HT-29 (cell line): ENCODE measurements around the gene NUDCD2. TPM values are rescaled to one million over a fixed set of nuclear protein-coding genes. Genes with fewer than 3 reads are reported as not detected.
"Not testable (repeated sequence)": the region's sequence is repeated elsewhere in the genome, so short reads cannot be mapped to it uniquely, and the experiment has no call there.

Source experiments
- DNase-seq: peaks from one replicate; pipeline ENCODE4 v3.0.0-alpha.2; 2015; ENCODE audit warnings: low spot score
- small RNA-seq: library from RNA; depleted of rRNA; stranded (forward); fragments of <200 nt; gene quantifications from one replicate; pipeline ENCODE3, GENCODE V24; 2014
- total RNA-seq: library from RNA; depleted of rRNA; stranded (reverse); fragments of >200 nt; shearing (Covaris generic); gene quantifications from 2 replicates; pipeline ENCODE4 v1.2.3, GENCODE V29; 2014; rRNA removed

Gene NUDCD2
- total RNA-seq, 1 experiment from 2014 or later = 20.8 TPM

DNA sequence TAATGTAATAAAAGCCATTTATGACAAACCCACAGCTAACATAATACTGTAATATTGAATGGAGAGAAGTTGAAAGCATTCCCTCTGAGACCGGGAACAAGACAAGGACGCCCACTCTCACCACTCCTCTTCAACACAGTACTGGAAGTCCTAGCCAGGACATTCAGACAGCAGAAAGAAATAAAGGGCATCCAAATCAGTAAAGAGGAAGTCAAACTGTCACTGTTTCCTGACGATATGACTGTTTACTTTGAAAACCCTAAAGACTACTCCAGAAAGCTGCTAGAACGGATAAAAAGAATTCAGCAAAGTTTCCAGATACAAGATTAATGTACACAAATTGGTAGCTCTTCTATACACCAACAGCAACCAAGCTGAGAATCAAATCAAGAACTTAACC lies 33.8 kb downstream of the NUDCD2 start:
- DNase-seq = not testable (repeated sequence)

- DNase-seq = no peak
Measured at GRCh38 chr5:163424836-163425235, 35.1 kb downstream of the NUDCD2 start.

DNA sequence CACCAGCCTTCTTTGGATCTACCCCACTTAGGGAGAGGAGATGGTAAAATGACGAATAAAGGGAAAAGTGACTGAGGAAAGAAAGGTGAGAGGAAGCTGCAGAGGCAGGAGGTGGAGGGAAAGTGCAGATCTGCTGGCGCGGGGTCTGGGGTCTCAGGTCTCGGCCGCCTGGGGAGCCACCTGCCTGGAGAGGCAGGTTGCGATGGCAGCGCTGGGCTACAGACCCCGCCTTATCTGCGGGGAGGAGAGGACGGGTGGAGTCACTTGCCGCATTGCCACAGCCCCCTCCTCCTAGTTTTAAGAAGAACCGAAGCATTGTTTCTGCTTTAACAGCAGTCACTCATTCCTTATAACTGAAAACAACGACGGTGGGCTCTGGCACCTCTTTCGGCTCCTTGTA lies 44.2 kb downstream of the NUDCD2 start:
- not testable (repeated sequence) for DNase-seq

DNA sequence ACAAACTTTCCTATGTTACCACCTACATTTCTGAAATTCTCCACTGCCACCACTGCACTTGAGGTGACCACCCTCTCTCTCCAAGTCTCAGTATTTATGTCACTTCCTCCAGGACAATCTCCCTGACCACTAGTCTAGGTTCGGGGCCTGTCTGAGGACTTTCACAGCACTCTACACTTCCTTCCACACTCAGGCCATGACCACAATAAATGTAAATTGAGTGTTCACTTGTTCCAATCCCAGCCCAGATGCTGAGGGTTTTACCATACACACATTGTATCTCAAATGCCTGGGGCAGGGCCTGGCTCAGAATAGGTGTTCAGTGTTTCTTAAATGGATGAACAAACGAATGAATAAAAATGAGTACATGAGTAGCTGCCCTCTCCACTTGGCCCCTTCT lies 49.4 kb downstream of the NUDCD2 start:
- DNase-seq = no peak

GRCh38 chr5:163409384-163409783 lies 50.5 kb downstream of the NUDCD2 start:
- peak; percentile 5 for DNase-seq

DNA sequence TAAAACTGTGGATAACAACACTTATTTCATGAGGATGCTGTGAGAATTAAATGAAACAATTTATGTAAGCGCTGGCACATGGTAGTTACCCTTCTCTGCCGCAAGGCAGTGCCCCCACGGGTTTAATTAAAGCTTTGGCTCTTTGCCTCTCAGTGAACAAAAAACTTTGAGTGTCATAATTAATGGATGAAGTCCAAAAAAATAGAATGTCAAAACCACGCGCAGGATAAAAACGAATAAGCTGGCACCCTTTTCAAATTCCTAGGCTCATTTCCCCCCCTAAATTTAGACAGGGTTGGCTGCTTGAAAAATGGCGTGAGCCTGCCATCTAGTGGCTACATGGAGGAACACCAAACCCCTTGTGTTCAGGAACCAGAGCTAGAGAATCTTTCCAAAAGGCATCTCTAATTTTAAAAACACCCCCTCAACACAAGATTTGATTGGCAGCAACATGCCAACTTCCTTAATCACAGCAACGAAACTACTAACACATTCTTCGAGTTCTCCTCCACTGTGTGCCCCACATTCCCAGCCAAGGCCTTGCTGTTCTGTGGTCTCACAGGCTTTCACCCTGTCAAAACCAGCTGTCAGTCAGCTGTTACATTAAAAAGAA lies 51.5 kb downstream of the NUDCD2 start:
- peak; percentile 73 for DNase-seq

DNA sequence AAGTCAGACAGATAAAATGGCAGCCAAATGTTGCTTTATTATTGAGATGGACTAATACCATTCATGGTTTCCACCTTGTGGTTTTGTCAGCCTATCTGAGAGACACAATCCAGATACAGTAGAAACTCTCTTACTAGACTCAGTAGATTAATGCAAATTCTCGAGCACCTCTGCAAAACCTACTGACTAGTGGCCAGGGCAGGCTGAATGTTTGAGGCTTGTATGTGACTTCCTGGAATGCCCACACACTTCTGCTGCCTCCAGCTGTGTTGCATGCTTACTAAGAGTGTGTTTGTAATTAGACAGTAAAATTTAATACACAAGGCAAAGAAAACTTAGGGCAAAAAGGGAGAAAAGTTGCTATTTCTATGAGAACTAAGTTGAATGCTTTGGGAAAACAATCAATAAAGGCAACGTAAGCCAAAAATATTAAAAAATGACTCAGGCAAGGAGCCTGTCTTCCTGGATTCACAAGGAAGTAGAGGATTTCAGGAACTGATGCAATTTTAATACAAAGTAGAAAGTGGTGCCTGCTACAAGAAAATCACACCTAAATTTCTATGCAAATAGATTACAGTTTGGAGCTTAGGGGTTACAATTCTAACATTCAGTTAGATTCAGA lies 52.8 kb downstream of the NUDCD2 start:
- no peak for DNase-seq

GRCh38 chr5:163404364-163405173 lies 55.3 kb downstream of the NUDCD2 start:
- no peak for DNase-seq

DNA sequence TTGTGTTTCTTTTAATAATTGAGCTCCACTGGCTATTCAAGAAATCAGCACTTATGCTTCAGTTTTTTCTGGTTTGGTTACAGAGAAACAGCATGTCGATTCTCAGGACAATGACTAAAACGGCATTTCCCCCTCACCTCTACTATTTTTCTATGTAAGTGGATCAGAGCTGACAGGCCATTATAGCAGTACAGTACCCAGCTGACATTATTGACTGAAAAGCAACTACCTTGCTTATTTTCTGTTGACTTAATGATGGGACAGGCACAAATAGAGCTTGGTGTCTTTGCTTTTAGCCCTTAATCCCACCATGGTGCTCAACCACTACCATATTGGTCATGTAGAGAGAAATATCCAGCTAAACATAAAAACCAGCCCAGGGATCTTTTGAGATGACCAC lies 57.9 kb downstream of the NUDCD2 start:
- no peak for DNase-seq

GRCh38 chr5:163401271-163401670 lies 58.6 kb downstream of the NUDCD2 start:
- DNase-seq = no peak

- no peak for DNase-seq
Measured at GRCh38 chr5:163399923-163400322, 60.0 kb downstream of the NUDCD2 start.

DNA sequence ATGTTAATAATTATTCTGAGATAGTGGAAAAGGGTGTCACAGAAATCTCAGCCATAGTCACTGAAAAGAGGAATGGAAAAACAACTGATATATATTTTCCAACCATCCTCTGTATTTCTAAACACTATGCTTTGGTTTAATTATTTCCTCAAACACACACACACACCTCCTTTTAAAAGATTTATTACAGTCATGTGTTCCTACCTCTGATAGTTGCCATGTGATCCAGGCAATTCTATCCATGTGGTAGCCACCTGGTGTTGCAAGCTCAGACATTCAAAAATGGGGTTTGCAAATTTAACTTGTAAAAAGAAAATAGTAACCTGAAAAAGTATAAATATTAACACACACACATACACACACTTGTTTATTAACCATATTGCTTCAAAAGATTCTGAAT lies 62.5 kb downstream of the NUDCD2 start:
- no peak for DNase-seq

- DNase-seq = not testable (repeated sequence)
Measured at GRCh38 chr5:163396818-163397340, 63.0 kb downstream of the NUDCD2 start.

Small RNAs within 50 kb of the gene (small RNA-seq; reads per million reads assigned to genes)
- not detected for gene AC008723.1

Other genes with a start within 250 kb of the NUDCD2 start
- 66.5 and 69.9 TPM in 2 replicates for gene CCNG1, start 22.5 kb downstream of the NUDCD2 start, total RNA-seq
- gene HMMR, start 530 bp upstream of the NUDCD2 start, total RNA-seq = 15.9 and 18.3 TPM in 2 replicates
- 26.2 and 28.2 TPM in 2 replicates for gene MAT2B, start 45.5 kb upstream of the NUDCD2 start, total RNA-seq